A673 (cell line): Measurements from ENCODE around the gene S100A16.

Source experiments
- CTCF ChIP-seq: fragments of 300-800, 200-600 bp; sonication (generic); conservative IDR thresholded peaks from 2 replicates; pipeline ENCODE4 v1.5.1; 2017; ENCODE audit warnings: low read depth, mild to moderate bottlenecking, antibody characterized with exemption, low read length, moderate library complexity, mixed read lengths
- EZH2 ChIP-seq: fragments of 200-600 bp; sonication (generic); IDR thresholded peaks from 2 replicates; pipeline ENCODE4 v1.6.1; 2017; ENCODE audit warnings: borderline replicate concordance, low read depth, mild to moderate bottlenecking, mixed read lengths, antibody characterized with exemption, low read length; ENCODE audit not compliant: poor library complexity, severe bottlenecking

- TF ChIP-seq CTCF (no peak), EZH2 (no peak)
Observed at GRCh38 chr1:153633754-153634665, 21.1 kb upstream of the S100A16 start, which contains the start of gene CHTOP.
